Measurements from ENCODE around the gene CELA3A.
A peak's percentile ranks its signal among the peaks of the same experiment; 100 is the strongest.
"Not testable (repeated sequence)": the region's sequence is repeated elsewhere in the genome, so short reads cannot be mapped to it uniquely, and the experiment has no call there.

The CELA3A gene

DNA sequence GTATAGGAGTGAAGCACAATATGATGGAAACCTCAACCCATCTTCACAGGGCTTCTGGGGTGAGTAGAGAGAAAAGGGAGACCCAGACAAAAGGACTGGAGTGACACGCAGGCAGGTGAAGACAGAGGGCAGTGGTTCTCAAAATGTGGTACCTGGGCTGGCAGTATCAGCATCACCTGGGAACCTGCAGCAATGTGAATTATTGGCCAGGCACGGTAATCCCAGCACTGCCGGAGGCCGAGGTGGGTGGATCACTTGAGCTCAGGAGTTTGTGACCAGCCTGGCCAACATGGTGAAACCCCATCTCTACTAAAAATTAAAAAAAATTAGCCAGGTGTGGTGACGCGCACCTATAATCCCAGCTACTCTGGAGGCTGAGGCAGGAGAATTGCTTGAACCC lies 19.3 kb upstream of the CELA3A start:
- DNase-seq = not testable (repeated sequence)

DNA sequence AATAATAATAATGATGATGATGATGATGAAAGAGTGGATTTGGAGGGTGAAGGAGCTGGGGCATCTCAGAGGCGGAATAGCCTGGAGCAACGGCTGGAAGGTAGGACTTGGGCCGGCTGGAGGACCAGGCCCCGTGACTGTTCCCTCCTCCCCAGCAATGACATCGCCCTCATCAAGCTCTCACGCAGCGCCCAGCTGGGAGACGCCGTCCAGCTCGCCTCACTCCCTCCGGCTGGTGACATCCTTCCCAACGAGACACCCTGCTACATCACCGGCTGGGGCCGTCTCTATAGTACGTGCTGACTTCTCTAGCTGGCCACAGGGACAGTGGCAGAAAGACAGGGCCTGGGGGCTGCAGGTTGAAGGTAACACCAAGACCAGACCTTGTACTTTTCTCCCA lies 17.9 kb upstream of the CELA3A start:
- not testable (repeated sequence) for DNase-seq

DNA sequence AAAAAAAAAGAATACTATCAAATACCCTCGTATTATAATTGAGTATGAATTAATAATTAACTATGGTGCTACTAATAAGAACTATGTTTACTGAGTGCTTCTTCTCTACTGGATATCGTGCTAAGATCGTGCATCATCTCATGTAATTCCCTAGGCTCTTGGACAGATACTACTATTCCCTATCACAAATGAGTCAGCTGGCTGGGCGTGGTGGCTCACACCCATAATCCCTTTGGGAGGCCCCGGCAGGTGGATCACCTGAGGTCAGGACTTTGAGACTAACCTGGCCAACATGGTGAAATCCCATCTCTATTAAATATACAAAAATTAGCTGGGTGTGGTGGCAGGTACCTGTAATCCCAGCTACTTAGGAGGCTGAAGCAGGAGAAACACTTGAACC lies 15.6 kb upstream of the CELA3A start:
- DNase-seq = not testable (repeated sequence)

- not testable (repeated sequence) for DNase-seq
Measured at GRCh38 chr1:21986386-21986785, 15.1 kb upstream of the CELA3A start.

DNA sequence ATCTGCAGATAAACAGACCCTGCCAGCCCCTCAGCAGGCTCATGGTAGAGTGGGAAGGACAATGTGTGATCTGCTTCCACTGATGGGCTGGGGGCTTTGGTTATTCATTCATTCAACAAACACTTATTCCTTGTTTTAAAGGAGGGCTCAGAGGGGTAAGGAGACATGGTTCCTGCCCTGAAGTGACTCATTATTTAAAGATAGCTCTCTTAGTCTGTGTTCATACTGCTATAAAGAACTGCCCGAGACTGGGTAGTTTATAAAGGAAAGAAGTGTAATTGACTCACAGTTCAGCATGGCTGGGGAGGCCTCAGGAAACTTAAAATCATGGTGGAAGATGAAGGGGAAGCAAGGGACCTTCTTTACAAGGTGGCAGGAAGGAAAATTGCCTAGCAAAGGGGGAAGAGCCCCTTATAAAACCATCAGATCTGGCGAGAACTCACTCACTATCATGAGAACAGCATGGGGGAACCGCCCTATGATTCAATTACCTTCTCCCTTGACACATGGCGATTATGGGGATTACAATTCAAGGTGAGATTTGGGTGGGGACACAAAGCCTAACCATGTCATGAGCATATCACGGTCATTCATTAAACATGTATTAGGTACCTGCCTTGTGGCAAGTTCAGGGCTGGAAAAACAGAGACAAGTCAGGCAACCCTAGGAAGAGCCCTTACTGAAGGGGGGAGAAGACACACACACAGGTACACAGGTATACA lies 11.6 kb upstream of the CELA3A start:
- DNase-seq = not testable (repeated sequence)

DNA sequence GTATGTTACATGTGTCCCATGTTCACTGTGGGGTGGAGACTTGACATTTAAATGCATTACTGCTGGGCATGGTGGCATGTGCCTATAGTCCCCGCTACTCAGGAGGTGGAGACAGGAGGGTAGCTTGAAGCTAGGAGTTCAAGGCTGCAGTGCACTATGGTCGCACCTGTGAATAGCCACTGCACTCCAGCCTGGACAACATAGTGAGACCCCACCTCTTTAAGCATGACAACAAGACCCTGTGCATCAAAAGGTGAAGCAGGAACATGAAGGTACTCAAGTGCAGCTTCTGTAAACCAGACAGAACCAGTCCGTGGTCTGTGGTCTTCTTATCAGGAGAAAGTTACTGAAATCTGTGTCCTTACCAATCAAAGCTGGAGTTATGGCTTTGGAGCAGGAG lies 9.3 kb upstream of the CELA3A start:
- not testable (repeated sequence) for DNase-seq

DNA sequence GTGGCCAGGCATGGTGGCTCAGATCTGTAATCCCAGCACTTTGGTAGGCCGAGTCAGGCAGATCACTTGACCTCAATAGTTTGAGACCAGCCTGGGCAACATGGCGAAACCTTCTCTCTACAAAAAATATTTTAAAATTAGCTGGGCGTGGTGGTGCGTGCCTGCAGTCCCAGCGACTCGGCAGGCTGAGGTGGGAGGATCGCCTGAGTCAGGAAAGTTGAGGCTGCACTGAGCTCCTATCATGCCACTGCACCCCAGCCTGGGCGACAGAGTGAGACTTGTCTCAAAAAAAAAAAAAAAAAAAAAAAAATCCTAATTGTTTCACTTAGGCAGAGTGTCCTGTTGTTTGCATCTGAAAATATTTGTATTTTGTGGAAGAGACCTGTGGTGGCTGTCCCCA lies 6.7 kb upstream of the CELA3A start:
- not testable (repeated sequence) for DNase-seq

GRCh38 chr1:21996663-21996970 lies 4.8 kb upstream of the CELA3A start:
- not testable (repeated sequence) for DNase-seq

GRCh38 chr1:21997891-21998623 lies 3.4 kb upstream of the CELA3A start:
- not testable (repeated sequence) for DNase-seq

GRCh38 chr1:21998624-21999294 lies 2.7 kb upstream of the CELA3A start:
- not testable (repeated sequence) for DNase-seq

- not testable (repeated sequence) for DNase-seq
Measured at GRCh38 chr1:21999645-22000044, 1.8 kb upstream of the CELA3A start.

DNA sequence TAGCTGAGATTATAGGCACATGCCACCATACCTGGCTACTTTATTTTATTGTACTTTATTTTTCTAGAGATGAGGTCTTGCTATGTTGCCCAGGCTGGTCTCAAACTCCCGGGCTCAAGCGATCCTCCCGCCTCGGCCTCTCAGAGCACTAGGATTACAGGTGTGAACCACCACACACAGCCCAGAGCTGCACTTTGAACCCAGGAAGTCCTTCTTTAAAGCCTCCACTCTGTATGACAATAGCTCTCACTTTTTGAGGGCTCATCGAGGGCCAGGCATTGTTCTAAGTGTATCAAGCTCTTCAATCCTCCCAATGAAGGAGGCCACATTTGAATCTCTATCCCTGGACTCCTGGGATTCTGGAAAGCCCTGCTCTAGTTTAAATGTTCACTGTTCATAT lies 1.0 kb downstream of the CELA3A start:
- not testable (repeated sequence) for DNase-seq

DNA sequence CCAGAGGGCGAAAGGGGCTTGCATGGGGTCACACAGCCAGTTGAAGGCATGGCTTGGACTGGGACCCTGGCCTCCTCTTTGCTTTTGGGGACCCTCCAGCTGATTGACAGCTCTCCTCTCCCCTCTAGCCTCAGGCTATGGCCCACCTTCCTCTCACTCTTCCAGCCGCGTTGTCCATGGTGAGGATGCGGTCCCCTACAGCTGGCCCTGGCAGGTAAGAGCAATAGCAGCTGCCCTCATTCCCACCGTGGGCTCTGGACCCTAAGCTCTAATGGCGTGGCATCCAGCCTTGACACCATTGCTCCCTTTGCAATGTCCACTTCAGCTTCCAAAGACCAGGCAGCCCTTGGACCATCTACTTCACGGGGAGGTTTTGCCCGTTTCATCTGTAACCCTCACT lies 1.4 kb downstream of the CELA3A start:
- not testable (repeated sequence) for DNase-seq

- not testable (repeated sequence) for DNase-seq
Measured at GRCh38 chr1:22003959-22004358, 2.5 kb downstream of the CELA3A start.

GRCh38 chr1:22005261-22006149 lies 4.0 kb downstream of the CELA3A start:
- not testable (repeated sequence) for DNase-seq

- DNase-seq = not testable (repeated sequence)
Measured at GRCh38 chr1:22006736-22007135, 5.3 kb downstream of the CELA3A start.

DNA sequence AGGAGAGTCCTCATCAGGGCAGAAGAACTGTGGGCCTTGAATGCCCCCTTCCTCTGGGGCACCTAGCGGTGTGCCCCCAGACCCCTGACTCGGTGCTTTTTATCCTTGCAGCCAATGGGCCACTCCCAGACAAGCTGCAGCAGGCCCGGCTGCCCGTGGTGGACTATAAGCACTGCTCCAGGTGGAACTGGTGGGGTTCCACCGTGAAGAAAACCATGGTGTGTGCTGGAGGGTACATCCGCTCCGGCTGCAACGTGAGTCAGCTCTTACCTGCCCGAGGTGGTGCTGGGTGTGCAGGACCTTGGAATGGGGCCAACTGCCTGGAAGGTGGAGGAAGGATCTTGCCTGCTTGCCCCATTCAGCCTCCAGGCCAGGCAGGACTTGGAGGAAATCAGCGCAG lies 5.8 kb downstream of the CELA3A start:
- DNase-seq = not testable (repeated sequence)

DNA sequence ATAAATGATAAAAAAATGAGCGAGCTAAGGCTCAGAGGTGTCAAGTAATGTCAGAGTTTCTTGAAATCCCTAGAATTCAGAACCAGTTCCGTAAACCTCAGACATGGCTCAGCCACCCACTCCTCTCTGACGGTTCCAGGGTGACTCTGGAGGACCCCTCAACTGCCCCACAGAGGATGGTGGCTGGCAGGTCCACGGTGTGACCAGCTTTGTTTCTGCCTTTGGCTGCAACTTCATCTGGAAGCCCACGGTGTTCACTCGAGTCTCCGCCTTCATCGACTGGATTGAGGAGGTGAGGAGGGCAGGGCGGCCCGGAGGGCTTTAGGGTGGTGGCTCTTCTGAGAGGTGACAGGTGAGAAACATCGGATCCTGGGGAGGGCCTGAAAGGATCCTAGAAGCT lies 8.1 kb downstream of the CELA3A start:
- not testable (repeated sequence) for DNase-seq

DNA sequence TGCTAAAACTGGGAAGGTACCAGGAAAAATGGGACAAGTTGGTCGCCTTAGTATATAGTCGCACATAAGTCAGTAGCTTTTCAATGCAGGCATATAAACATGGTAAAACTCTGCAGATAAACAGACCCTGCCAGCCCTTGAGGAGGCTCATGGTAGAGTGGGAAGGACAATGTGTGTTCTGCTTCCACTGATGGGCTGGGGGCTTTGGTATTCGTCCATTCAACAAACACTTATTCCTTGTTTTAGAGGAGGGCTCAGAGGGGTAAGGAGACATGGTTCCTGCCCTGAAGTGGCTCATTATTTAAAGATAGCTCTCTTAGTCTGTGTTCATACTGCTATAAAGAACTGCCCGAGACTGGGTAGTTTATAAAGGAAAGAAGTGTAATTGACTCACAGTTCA lies 11.3 kb downstream of the CELA3A start:
- not testable (repeated sequence) for DNase-seq

DNA sequence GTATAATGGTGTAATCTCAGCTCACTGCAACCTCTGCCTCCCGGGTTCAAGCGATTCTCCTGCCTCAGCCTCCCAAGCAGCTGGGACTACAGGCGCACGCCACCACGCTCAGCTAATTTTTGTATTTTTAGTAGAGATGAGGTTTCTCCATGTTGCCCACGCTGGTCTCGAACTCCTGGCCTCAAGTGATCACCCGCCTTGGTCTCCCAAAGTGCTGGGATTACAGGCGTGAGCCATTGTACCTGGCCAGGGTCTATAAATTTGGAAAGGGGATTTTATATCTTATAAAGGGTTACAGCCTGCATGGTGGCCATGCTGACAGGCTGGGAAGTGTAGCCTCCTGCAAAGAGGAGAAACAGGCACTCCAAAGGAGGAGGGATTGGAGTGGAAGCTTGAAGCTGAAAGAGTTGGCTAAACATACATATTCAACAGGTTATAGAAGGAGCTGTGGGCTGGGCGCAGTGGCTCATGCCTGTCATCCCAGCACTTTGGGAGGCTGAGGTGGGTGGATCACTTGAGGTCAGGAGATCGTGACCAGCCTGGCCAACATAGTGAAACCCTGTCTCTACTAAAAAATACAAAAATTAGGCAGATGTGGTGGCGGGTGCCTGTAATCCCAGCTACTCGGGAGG lies 13.2 kb downstream of the CELA3A start:
- DNase-seq = not testable (repeated sequence)

- DNase-seq = peak; percentile 50
Measured at GRCh38 chr1:22018583-22019559, 17.4 kb downstream of the CELA3A start.

Measured in femur (tissue), 1 donor.